Stimulated activated CD4-positive, alpha-beta T cell treated with anti-CD3 and anti-CD28 coated beads, Interleukin-1b, Interleukin-23, amount 100 ng/mL, for 4 hours (primary cell): ENCODE results near the gene TMC7.

Experiments used
- DNase-seq, 2 donors: peaks; one replicate each; pipeline ENCODE4 v3.0.0-alpha.2; 2020; ENCODE audit warnings: low read depth in 2 of 2

TMC7 gene

GRCh38 chr16:19089410-19089955, 105.7 kb downstream of the TMC7 start:
- DNase-seq = no peak

DNA sequence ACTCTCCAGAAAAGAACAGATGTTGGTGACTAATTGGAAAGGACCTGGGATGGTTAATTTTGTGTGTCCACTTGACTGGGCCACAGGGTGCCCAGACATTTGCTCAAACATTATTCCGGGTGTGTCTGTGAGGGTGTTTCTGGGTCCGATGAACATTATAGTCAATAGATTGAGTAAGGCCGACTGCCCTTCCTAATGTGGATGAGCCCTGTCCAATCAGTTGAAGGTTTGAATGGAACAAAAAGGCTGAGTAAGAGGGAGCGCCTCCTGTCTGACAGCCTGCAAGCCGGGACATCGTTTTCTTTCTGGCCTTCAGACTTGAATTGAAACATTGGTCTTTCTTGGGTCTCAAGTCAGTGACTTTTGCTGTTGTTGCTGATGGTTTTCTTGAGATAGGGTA, 107.2 kb downstream of the TMC7 start:
- no peak for DNase-seq

DNA sequence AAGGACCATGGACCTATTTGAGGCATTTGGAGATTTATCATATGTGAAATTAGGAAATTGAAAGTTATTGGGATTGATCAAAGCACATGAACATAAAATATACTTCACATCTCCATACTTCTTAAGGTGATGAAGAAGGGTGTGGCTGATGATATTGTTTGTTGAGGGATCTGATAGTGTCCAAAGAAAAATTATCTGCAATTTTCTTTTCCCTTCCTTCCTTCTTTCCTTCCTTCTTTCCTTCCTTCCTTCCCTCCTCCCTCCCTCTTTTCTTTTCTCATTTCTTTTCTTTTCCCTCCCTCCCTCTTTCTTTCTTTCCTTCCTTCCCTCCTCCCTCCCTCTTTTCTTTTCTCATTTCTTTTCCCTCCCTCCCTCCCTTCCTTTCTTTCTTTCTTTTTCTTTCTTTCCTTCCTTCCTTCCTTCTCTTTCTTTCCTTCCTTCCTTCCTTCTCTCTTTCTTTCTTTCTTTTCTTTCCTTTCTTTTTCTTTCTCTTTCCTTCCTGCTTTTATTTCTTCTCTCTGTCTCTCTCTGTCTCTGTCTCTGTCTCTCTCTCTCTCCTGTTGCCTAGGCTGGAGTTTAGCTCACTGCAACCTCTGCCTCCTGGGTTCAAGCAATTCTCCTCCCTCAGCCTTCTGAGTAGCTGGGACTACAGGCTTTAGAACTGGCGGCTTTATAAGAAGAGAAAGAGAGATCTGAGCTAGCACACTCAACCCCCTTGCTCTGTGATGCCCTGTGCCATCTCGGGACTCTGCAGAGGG, 109.1 kb downstream of the TMC7 start:
- DNase-seq = no peak

DNA sequence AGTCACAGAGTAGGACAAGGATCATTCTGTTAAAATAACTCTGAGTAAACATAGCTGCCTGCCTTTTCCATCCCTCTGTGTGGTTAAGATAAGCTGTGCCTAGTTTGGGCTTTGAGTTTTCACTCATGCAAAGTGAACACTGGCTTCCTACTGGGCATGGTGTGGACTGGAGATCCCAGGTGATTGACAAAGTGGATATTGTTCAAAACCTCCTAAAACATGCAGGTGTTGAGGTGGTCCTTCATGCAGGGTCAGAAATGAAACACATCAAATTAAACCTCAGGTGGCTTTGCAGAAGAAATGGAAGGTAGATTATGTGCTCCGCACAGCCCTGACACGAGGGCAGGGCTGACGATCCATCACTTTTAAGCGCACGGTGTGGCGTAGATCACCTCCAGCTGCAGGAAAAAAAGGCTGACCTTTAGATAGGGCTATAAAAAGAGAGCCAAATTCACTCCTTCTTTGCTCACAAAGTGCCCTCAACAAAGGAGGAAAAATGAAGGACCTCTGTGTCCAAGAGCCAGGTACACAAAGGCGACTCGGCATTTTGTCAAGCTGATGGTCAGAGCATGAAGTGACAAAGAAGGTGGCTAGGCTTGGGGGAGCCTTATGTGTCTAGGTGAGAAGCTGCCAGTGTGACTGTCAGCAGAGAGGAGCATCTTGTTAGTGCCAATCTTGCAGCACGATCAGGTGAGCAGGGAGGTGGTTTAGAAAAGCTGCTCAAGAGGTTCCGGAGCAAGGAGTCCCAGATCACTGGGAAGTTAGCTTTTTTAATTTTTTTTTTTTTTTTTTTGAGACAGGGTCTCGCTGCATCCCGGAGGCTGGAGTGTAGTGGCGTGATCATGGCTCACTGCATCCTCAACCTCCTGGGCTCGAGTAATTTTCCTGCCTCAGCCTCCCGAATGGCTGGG, 110.2 kb downstream of the TMC7 start:
- no peak for DNase-seq

- DNase-seq = no peak
Measured at GRCh38 chr16:19094542-19095365, 111.0 kb downstream of the TMC7 start.

GRCh38 chr16:19095654-19096053, 111.9 kb downstream of the TMC7 start:
- no peak for DNase-seq

DNA sequence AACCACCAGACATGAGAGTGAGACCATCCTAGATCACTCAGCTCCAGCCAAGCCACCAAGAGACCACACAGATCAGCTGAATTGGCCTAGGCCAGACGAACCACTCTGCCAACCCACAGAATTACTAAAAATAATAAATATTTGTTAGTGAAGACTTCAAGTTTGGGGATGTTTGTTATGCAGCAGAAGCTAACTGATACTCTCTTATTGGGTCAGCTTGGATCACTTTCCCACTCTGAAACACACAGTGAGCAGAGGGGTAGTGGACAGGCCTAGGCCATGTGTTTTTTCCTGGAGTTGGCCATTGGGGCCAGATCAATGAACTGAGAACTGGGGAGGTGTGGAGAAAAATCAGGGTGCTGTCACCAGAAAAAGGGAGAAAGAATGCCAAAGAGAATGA, 114.4 kb downstream of the TMC7 start:
- DNase-seq = no peak

DNA sequence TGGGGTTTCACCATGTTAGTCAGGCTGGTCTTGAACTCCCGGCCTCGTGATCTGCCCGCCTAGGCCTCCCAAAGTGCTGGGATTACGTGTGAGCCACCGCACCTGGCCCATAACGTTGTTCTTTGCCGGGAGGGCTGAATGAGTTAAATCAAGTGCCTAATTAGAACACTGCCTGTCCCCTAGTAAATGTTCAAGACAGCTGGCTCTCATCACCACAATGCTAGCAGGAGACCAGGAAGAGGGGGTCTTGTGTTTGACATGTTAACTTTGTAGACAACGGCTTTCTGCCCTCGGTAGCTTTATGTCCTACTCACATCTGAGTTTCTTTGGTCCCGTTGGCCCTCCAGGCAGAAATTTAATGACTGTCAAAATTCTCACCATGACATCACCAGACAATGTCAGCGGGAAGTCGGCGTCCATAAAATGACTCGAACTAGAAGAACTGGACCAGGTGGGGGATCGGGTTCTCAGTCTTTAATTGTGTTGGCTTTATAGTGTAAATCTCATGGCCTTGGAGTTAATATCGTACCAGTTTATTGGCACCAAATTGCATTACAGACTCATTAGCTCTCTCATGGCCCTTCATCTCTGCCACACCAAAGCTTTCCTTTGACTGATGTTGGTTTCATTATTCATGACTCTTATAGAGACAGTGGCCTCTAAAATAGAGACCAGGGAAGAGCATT, 118.6 kb downstream of the TMC7 start:
- no peak for DNase-seq

DNA sequence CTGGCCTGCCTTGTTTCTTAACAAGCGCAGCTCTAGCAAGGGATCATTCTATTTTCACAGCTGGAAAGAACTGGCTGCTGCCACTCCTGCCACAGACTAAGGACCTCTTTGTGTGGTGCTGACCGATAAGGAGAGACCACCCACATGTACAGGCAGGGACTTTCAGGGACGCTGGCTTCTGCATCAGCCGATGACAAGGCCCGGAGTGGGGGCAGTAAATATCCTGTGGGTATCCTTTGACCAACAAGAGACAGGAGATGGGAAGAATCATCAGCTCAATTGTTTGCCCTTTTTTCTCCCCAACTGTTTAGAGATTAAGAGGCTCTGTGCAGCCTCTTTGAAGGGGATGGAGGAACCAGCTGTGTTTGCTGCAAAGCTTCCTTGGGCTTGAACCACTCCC, 120.9 kb downstream of the TMC7 start:
- no peak for DNase-seq

- DNase-seq = no peak
Measured at GRCh38 chr16:19105131-19105530, 121.4 kb downstream of the TMC7 start.

DNA sequence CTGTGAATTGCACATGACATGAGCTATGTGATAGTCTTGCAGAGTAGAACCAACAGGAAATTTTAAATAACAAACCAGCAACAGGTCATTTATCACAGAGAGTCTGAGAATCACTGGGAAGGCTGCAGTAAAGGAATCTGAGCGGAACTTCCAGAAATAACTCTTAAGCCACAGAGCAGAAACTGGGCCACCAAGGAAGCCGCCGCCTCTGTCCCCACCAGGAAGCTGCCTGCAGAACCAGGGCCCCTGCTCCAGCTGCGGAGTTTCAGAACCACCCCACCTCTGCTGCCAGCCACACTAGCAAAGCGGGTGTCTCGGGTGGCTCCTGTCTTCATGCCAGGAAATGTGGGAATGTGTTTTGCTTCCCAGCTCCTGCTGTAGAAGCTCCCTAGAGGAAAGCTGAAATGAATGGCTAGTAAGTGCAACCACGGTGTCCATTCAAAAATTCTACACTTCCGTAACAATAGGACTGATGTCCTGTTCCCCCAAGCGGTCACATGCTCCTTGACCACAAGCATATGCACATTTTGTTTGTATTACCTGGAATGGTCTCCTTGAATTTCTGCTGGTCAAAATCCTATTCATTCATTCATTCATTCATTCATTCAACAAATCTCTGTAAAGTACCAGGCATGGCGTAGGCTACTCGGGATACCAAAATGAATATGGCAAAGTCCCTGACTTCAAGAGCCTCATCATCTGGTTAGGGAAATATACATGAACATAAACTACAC, 122.3 kb downstream of the TMC7 start:
- no peak for DNase-seq

DNA sequence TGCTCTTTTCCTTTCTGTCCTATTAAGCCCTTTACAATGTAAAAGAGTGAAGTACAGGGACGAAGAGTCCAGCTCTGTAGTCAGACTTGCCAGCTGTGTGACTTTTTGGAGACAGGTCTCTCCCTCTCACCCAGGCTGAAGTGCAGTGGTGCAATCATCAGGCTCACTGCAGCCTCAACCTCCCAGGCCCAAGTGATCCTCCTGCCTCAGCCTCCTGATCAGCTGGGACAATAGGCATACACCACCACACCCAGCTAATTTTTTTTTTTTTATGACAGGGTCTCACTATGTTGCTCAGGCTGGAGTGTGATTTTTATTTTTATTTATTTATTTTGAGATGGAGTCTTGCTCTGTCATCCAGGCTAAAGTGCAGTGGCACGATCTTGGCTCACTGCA, 122.9 kb downstream of the TMC7 start:
- DNase-seq = no peak

DNA sequence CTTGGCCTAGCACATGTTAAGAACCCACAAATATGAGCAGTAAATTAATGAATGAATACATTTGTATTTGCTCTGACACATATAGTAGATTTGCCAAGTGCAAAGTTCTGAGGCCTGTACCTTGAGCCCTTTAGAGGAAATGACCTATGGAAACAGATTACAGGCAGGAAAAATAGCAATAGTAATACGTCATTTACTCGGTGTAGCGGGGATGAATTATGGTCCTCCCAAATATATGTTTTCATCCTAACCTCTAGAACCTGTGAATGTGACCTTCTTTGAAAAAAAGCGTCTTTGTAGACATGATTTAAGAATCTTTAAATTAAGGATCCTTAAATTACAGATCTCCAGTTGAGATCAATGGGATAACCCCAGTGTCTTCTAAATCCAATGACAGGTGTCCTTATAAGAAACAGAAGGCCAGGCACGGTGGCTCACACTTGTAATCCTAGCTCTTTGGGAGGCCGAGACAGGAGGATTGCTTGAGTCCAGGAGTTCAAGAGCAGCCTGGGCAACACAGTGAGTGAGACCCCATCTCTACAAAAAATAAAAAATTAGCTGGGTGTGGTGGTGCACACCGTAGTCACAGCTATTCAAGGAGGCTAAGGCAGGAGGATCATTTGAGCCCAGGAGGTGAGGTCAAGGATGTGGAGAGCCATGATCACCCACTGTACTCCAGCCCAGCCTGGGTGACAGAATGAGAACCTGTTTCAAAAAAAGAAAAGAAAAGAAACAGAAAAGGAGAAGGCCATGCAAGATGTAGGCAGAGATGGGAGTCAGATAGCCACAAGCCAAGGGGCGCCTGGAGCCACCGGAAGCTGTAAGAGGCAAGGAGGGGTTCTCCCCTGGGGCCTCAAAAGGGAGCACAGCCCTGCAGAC, 124.9 kb downstream of the TMC7 start:
- no peak for DNase-seq

DNA sequence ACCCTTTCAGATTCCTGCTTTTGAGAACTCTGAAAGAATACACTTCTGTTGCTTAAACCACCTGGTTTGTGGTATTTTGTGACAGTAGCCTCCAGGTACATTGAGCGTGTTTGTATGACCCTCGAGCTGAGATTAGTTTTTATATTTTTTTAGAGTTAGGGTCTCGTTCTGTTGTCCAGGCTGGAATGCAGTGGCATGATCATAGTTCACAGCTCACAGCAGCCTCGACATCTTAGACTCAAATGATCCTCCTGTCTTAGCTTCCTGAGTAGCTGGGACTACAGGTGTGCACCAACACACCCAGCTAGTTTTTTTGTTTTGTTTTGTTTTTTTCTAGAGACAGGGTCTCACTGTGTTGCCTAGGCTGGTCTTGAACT, 125.5 kb downstream of the TMC7 start:
- no peak for DNase-seq

DNA sequence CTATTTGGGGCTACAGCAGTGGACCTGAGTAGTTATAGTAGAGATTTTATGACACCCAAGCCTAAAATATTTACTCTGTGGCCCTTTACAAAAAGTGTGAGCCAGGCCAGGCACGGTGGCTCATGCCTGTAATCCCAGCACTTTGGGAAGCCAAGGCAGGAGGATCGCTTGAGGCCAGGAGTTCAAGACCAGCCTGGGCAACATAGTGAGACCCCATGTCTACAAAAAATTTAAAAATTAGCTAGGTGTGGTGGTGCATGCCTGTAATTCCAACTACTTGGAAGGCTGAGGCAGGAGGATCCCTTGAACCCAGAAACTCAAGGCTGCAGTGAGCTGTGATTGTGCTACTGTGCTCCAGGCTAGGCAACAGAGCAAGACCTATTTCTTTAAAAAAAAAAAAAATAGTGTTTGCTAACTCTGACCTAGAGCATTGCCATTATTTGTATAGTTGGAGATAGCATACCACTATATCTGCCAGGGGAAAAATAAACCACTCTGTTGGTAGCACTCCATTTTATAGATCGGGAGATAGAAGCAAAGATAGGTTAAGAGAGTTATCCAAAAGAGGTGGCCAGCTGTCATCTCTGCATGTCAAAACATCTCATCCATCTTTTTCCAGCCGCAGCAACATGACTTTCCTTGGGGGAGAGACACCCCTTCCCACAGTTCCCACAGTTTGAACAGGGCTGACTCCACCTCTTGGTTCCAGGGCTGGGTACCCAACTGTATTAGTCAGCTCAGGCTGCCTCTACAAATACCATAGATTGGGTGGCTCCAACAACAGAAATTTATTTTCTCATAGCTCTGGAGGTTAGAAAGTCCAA, 127.0 kb downstream of the TMC7 start:
- DNase-seq = no peak

DNA sequence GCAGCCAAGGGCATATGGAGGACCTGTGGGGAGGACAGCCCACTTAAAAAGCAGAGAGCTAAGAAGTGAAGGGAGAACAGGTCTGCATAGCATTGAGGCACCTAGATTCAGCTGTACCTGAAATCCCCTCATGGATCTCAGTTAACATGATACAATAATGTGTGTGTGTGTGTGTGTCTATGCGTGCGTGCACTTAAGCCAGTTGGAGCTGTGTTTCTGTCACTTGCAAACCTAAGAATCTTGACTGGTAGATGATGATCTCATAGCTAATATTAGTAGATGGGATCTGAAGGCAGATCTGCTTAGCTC, 128.3 kb downstream of the TMC7 start:
- no peak for DNase-seq
